ENCODE measurements around the gene KSR1. TPM values are rescaled to one million over a fixed set of nuclear protein-coding genes. Genes with fewer than 3 reads are reported as not detected.

KSR1 gene
- total RNA-seq, 1 donor = 6.5 TPM

DNA sequence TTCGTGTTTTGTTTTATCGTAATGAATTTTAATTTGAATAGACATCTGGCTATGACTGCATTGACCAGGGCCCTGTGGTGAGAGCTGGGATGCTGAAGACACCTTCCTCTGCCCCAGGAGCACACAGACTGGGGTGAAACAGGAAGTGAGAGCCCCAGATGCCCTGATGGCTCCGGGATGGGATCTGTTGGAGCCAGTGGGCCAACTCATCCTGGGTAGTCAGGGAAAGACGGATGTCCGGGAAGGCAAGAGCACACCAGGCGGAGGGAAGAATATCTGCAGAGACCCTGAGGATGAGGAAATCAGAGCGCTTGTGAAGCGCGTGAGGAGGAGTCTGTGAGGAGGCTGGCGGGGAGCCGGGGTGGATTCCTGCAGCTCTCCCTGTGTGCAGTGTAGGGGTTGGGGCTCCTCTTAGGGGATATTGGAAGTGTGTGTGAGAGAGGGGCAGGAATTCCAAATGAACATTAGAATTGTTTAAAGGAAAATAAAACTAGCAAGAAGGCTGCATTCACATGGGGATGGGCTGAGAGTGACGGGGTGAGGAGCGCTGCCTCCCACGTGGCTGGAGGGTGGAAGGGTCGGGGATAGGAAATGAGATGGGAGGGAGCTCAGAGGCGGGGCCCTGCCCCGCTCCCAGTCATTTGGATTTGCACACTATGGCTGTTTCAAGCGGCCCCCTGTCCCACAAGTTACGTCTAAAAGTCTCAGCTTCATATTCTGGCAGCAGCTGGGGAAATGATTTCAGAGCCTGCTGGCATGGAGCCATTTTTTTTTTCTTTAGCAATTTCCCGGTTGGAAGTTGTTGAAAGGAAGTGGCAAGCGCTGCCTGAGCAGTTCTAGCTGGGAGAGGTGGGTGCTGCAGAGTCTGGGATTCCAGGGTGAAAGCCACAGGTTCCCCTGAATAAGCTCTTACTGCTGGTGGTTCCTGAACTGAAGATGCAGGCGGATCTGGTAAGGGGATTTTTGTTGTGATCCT, 103.5 kb downstream of the KSR1 start:
- TF ChIP-seq, protein P1, sequence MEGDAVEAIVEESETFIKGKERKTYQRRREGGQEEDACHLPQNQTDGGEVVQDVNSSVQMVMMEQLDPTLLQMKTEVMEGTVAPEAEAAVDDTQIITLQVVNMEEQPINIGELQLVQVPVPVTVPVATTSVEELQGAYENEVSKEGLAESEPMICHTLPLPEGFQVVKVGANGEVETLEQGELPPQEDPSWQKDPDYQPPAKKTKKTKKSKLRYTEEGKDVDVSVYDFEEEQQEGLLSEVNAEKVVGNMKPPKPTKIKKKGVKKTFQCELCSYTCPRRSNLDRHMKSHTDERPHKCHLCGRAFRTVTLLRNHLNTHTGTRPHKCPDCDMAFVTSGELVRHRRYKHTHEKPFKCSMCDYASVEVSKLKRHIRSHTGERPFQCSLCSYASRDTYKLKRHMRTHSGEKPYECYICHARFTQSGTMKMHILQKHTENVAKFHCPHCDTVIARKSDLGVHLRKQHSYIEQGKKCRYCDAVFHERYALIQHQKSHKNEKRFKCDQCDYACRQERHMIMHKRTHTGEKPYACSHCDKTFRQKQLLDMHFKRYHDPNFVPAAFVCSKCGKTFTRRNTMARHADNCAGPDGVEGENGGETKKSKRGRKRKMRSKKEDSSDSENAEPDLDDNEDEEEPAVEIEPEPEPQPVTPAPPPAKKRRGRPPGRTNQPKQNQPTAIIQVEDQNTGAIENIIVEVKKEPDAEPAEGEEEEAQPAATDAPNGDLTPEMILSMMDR (IDR thresholded peaks at IDR 0.05; ENCODE audit: extremely low read depth, low read depth, low read length) = peak; percentile 27
- Histone ChIP-seq H3K9me3 (ENCODE audit: low read depth, low read length) (no peaks in the 10 kb centered on the region), H3K36me3 (ENCODE audit: insufficient read depth, low read length) (no peaks in the 10 kb centered on the region), H3K79me2 (ENCODE audit: insufficient read depth, low read length) (no peaks in the 10 kb centered on the region), H3K27me3 (ENCODE audit: insufficient read depth, low read length) (no peaks in the 10 kb centered on the region), H3K27ac (ENCODE audit: low read depth, low read length) (peak overlapping the region; percentile 30), H4K20me1 (ENCODE audit: insufficient read depth, low read length) (no peaks in the 10 kb centered on the region), H3K4me2 (ENCODE audit: insufficient read depth, low read length) (peak overlapping the region; percentile 66), H3K4me3 (ENCODE audit: insufficient read depth, low read length) (peak overlapping the region; percentile 20), H3K4me1 (ENCODE audit: insufficient read depth, low read length) (peaks cover 18% of the 10 kb centered on the region), H2AFZ (ENCODE audit: low read length) (peak overlapping the region; percentile 57)
- peak; percentile 88 for DNase-seq (ENCODE audit: insufficient read length, low spot score, missing footprints)

DNA sequence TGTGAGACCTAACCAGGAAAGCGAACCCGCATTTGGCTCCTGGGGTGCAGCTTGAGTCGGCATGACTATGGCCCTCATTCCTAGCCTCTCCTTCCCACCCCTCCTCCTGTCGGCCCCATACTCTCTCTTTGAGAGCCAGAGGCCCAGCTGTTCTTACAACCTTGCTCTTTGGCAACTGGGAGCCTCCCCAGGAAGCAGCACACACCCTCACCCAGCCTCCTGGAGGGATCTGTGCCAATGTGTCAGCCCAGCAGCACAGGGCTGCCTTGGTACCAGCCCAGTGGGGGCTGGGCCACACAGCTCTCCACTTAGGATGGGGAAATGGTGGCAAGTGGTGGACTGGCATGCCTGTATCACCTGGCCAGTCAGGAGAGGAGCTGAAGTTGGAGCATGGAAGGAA, 104.4 kb downstream of the KSR1 start:
- H3K27ac ChIP-seq (ENCODE audit: low read depth, low read length) = peak overlapping the region; percentile 30
- peaks cover 13% of the 10 kb centered on the region for H3K4me1 ChIP-seq (ENCODE audit: insufficient read depth, low read length)
- no peaks in the 10 kb centered on the region for H3K9me3 ChIP-seq (ENCODE audit: low read depth, low read length)
- H2AFZ ChIP-seq (ENCODE audit: low read length) = no peak overlapping the region
- no peaks in the 10 kb centered on the region for H3K36me3 ChIP-seq (ENCODE audit: insufficient read depth, low read length)
- no peak for DNase-seq (ENCODE audit: insufficient read length, low spot score, missing footprints)
- peak overlapping the region; percentile 66 for H3K4me2 ChIP-seq (ENCODE audit: insufficient read depth, low read length)
- H3K79me2 ChIP-seq (ENCODE audit: insufficient read depth, low read length) = no peaks in the 10 kb centered on the region
- TF ChIP-seq, protein P1 (IDR thresholded peaks at IDR 0.05; ENCODE audit: extremely low read depth, low read depth, low read length) = no peak
- H3K4me3 ChIP-seq (ENCODE audit: insufficient read depth, low read length) = no peak overlapping the region
- H4K20me1 ChIP-seq (ENCODE audit: insufficient read depth, low read length) = no peaks in the 10 kb centered on the region
- H3K27me3 ChIP-seq (ENCODE audit: insufficient read depth, low read length) = no peaks in the 10 kb centered on the region

DNA sequence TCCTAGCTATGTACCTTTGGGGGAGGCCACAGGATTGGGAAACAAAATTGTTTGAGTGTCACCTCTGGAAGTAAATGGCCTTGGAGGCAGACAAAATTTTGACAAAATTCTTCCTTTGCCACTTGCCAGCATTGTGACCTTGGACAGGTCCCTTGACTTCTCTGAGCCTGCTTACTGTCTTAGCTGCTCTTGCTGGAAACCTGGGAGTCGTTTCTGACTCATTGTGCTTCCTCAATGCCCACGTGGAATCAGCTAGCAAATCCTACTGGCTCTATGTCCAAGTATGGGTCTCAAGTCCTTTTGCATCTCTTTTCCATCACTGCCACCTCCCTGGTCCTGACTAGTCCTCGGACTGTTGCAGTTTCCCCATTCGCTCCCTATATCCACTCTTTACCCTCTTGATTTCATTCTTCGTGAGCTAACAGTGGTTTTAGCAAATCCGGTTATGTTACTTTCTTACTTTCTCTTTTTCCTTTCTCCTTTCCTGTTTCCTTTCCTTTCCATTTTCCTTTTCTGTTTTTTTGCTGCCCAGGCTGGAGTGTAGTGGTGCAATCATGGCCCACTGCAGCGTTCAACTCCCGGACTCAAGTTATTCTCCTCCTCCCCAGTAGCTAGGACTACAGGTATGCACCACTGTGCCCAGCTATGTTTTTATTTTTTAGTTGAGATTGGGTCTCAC, 106.7 kb downstream of the KSR1 start:
- H4K20me1 ChIP-seq (ENCODE audit: insufficient read depth, low read length) = no peaks in the 10 kb centered on the region
- no peak overlapping the region for H3K4me3 ChIP-seq (ENCODE audit: insufficient read depth, low read length)
- H3K27me3 ChIP-seq (ENCODE audit: insufficient read depth, low read length) = no peaks in the 10 kb centered on the region
- no peak overlapping the region for H3K27ac ChIP-seq (ENCODE audit: low read depth, low read length)
- no peaks in the 10 kb centered on the region for H3K79me2 ChIP-seq (ENCODE audit: insufficient read depth, low read length)
- no peak overlapping the region for H3K4me2 ChIP-seq (ENCODE audit: insufficient read depth, low read length)
- H3K36me3 ChIP-seq (ENCODE audit: insufficient read depth, low read length) = no peaks in the 10 kb centered on the region
- no peaks in the 10 kb centered on the region for H3K9me3 ChIP-seq (ENCODE audit: low read depth, low read length)
- DNase-seq (ENCODE audit: insufficient read length, low spot score, missing footprints) = no peak
- H2AFZ ChIP-seq (ENCODE audit: low read length) = no peak overlapping the region
- peaks cover 13% of the 10 kb centered on the region for H3K4me1 ChIP-seq (ENCODE audit: insufficient read depth, low read length)
- TF ChIP-seq, protein P1 (IDR thresholded peaks at IDR 0.05; ENCODE audit: extremely low read depth, low read depth, low read length) = no peak

DNA sequence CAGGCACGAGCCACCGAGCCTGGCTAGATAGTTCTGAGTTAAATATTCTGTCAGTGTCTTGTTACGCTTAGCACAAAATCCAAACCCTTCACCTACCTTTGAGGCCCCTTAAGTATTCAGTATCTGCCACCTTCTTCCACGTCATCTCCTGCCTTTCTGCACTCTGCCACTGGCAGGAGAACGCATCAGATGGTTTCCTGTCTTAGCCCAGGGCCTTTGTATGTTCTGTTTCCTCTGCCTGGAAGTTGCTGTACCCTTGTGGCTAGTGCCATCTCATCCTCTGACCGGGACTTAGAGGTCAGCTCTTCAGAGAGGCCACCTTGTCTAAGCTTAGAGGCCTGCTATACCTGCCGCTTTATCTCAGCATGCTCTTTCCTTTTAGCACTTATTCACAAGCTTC, 107.3 kb downstream of the KSR1 start:
- Histone ChIP-seq H3K36me3 (ENCODE audit: insufficient read depth, low read length) (no peaks in the 10 kb centered on the region), H3K79me2 (ENCODE audit: insufficient read depth, low read length) (no peaks in the 10 kb centered on the region), H2AFZ (ENCODE audit: low read length) (no peak overlapping the region), H3K27ac (ENCODE audit: low read depth, low read length) (no peak overlapping the region), H3K4me2 (ENCODE audit: insufficient read depth, low read length) (no peak overlapping the region), H3K4me1 (ENCODE audit: insufficient read depth, low read length) (peaks cover 13% of the 10 kb centered on the region), H3K4me3 (ENCODE audit: insufficient read depth, low read length) (no peak overlapping the region), H3K27me3 (ENCODE audit: insufficient read depth, low read length) (no peaks in the 10 kb centered on the region), H4K20me1 (ENCODE audit: insufficient read depth, low read length) (no peaks in the 10 kb centered on the region), H3K9me3 (ENCODE audit: low read depth, low read length) (no peaks in the 10 kb centered on the region)
- TF ChIP-seq, protein P1 (IDR thresholded peaks at IDR 0.05; ENCODE audit: extremely low read depth, low read depth, low read length) = no peak
- no peak for DNase-seq (ENCODE audit: insufficient read length, low spot score, missing footprints)

All from osteoblast (primary cell).